GM12878 (cell line): ENCODE data around the gene LTB.

Experiments
- JUND ChIP-seq: IDR thresholded peaks from 2 replicates; pipeline ENCODE4 v1.6.1; 2012; ENCODE audit warnings: low read depth, mild to moderate bottlenecking, low read length, improper control_type of control experiment, moderate library complexity
- NBN ChIP-seq: fragments of 450-650 bp; IDR thresholded peaks from 2 replicates; pipeline ENCODE4 v1.6.1; 2016
- ZNF384 ChIP-seq: IDR thresholded peaks from 2 replicates; pipeline ENCODE4 v1.6.1; 2012; ENCODE audit warnings: low read depth, mild to moderate bottlenecking, low read length, improper control_type of control experiment, borderline replicate concordance
- TF ChIP-seq, protein P1 (sequence below), 3 experiments: IDR thresholded peaks in 2 of 3; conservative IDR thresholded peaks in 1 of 3; 2 replicates each; pipeline ENCODE4 v1.5.1; 2011; ENCODE audit warnings: low read depth in 3 of 3, low read length in 3 of 3, mild to moderate bottlenecking in 3 of 3, control low read depth in 2 of 3, moderate library complexity in 2 of 3, inconsistent platforms in 1 of 3, mixed read lengths in 1 of 3; ENCODE audit not compliant: control insufficient read depth in 2 of 3, insufficient read depth in 1 of 3; ENCODE audit errors: extremely low read depth in 1 of 3
- TF ChIP-seq, protein P2 (sequence below): IDR thresholded peaks from 2 replicates; pipeline ENCODE4 v1.6.1; 2012; ENCODE audit warnings: low read depth, low read length, improper control_type of control experiment

DNA sequence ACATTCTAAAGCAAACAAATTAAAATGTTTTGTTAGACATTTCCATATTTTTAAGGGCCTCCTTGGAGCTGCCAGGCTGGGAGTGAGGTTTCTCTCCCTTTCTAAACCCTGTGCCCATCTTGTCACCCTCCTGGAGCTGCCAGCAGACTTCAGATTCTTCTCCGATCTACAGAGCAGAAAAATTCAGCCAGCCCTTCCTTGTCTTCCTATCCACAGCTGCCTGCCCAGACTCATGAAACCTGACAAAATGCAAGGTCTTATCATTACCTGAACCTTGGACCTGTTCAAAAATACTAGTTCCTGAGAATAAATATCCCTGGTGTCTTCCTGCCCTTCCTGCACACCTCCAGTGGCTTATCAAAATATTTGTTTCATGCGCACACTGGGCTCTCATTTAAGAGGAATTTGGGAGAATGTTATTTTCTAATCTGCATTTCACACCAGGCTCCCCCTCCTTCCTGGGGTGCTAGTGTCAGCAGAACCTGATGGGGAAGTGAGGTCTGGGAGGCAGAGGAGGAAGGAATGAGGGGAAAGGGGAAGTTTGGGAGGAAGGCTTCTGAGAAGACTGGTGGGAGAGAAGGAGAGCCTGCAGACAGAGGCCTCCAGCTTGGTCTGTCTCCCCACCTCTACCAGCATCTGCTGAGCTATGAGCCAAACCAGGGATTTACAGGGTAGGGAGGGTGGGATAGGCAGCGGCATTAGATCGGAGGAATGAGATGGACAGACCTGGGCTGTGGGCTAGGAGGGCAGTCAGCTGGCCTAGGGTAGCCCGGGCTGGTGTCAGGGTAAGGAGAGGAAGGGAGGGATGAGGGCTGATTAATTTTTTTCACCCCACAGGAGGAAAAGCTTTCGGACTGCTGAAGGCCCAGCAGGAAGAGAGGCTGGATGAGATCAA lies 32.7 kb upstream of the LTB start, which contains the start of gene AIF1:
- TF ChIP-seq JUND: no peak
- TF ChIP-seq, protein P1, sequence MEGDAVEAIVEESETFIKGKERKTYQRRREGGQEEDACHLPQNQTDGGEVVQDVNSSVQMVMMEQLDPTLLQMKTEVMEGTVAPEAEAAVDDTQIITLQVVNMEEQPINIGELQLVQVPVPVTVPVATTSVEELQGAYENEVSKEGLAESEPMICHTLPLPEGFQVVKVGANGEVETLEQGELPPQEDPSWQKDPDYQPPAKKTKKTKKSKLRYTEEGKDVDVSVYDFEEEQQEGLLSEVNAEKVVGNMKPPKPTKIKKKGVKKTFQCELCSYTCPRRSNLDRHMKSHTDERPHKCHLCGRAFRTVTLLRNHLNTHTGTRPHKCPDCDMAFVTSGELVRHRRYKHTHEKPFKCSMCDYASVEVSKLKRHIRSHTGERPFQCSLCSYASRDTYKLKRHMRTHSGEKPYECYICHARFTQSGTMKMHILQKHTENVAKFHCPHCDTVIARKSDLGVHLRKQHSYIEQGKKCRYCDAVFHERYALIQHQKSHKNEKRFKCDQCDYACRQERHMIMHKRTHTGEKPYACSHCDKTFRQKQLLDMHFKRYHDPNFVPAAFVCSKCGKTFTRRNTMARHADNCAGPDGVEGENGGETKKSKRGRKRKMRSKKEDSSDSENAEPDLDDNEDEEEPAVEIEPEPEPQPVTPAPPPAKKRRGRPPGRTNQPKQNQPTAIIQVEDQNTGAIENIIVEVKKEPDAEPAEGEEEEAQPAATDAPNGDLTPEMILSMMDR (IDR thresholded peaks at IDR 0.05 in 2 of 3, conservative IDR thresholded peaks at IDR 0.05 in 1 of 3; ENCODE audit: control insufficient read depth in 2 of 3, extremely low read depth in 1 of 3, insufficient read depth in 1 of 3, low read depth in 3 of 3, low read length in 3 of 3): no peak
- TF ChIP-seq NBN: no peak
- no peak for TF ChIP-seq ZNF384
- TF ChIP-seq, protein P2, sequence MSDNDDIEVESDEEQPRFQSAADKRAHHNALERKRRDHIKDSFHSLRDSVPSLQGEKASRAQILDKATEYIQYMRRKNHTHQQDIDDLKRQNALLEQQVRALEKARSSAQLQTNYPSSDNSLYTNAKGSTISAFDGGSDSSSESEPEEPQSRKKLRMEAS: no peak
